Stimulated activated CD8-positive, alpha-beta memory T cell treated with anti-CD3 and anti-CD28 coated beads, Interleukin-12 subunit alpha, Interleukin-12 subunit beta, amount 100 ng/mL, for 24 hours (primary cell): ENCODE results near the gene FGF18.

Source experiments
- DNase-seq: peaks from one replicate; pipeline ENCODE4 v3.0.0-alpha.2; 2020; ENCODE audit errors: extremely low read depth

FGF18 gene

GRCh38 chr5:171422902-171423663 lies 3.6 kb downstream of the FGF18 start:
- no peak for DNase-seq

GRCh38 chr5:171424726-171425125 lies 5.3 kb downstream of the FGF18 start:
- DNase-seq, result no peak

- DNase-seq, result no peak
Measured at GRCh38 chr5:171425596-171426244, 6.3 kb downstream of the FGF18 start.

GRCh38 chr5:171426266-171426665 lies 6.8 kb downstream of the FGF18 start:
- no peak for DNase-seq

GRCh38 chr5:171426680-171427079 lies 7.2 kb downstream of the FGF18 start:
- no peak for DNase-seq

GRCh38 chr5:171427318-171428167 lies 8.1 kb downstream of the FGF18 start:
- no peak for DNase-seq

- DNase-seq, result no peak
Measured at GRCh38 chr5:171428168-171428696, 8.8 kb downstream of the FGF18 start.

GRCh38 chr5:171428809-171429542 lies 9.5 kb downstream of the FGF18 start:
- DNase-seq, result no peak

- DNase-seq, result no peak
Measured at GRCh38 chr5:171429543-171429910, 10.1 kb downstream of the FGF18 start.

- DNase-seq, result no peak
Measured at GRCh38 chr5:171431251-171431777, 11.9 kb downstream of the FGF18 start.

GRCh38 chr5:171432076-171432475 lies 12.6 kb downstream of the FGF18 start:
- no peak for DNase-seq

GRCh38 chr5:171432583-171433351 lies 13.3 kb downstream of the FGF18 start:
- no peak for DNase-seq

- DNase-seq, result no peak
Measured at GRCh38 chr5:171433352-171433698, 13.9 kb downstream of the FGF18 start.

- DNase-seq, result no peak
Measured at GRCh38 chr5:171433982-171434676, 14.7 kb downstream of the FGF18 start.

GRCh38 chr5:171434874-171435273 lies 15.4 kb downstream of the FGF18 start:
- DNase-seq, result no peak

GRCh38 chr5:171435908-171436307 lies 16.5 kb downstream of the FGF18 start:
- DNase-seq, result no peak

- no peak for DNase-seq
Measured at GRCh38 chr5:171436804-171437285, 17.4 kb downstream of the FGF18 start.

- DNase-seq, result no peak
Measured at GRCh38 chr5:171437286-171437821, 17.9 kb downstream of the FGF18 start.

- DNase-seq, result no peak
Measured at GRCh38 chr5:171438738-171439137, 19.3 kb downstream of the FGF18 start.
